Neural progenitor cell (in vitro differentiated cells): ENCODE measurements around the gene CX3CL1. TPM values are rescaled to one million over a fixed set of nuclear protein-coding genes. Genes with fewer than 3 reads are reported as not detected.

Source experiments
- DNase-seq: peaks from one replicate; pipeline ENCODE4 v3.0.0-alpha.2; 2016; ENCODE audit warnings: low spot score
- H2AFZ ChIP-seq: fragments of 200-600 bp; sonication (generic); replicated peaks from 2 replicates; pipeline ENCODE4 v1.6.1; 2016; ENCODE audit warnings: antibody characterized with exemption
- H3F3A ChIP-seq: fragments of 200-600 bp; sonication (generic); 2 replicates; pipeline ENCODE4 v1.6.1; 2016; ENCODE audit warnings: antibody characterized with exemption, low read depth
- H3K27ac ChIP-seq: fragments of 200-600 bp; sonication (generic); 2 replicates; pipeline ENCODE4 v1.5.1; 2016; ENCODE audit warnings: mild to moderate bottlenecking
- H3K27me3 ChIP-seq: fragments of 200-600 bp; sonication (generic); 2 replicates; pipeline ENCODE4 v1.6.1; 2016; ENCODE audit warnings: mild to moderate bottlenecking, moderate library complexity
- H3K36me3 ChIP-seq: fragments of 200-600 bp; sonication (generic); 2 replicates; pipeline ENCODE4 v1.5.1; 2016
- H3K4me1 ChIP-seq: fragments of 200-600 bp; sonication (generic); 2 replicates; pipeline ENCODE4 v1.6.1; 2016; ENCODE audit warnings: mixed run types
- H3K4me2 ChIP-seq: fragments of 200-600 bp; sonication (generic); 2 replicates; pipeline ENCODE4 v1.6.1; 2016
- H3K4me3 ChIP-seq: fragments of 200-600 bp; sonication (generic); 2 replicates; pipeline ENCODE4 v1.5.1; 2016
- H3K79me2 ChIP-seq: fragments of 200-600 bp; sonication (generic); 2 replicates; pipeline ENCODE4 v1.6.1; 2016; ENCODE audit warnings: low read depth
- H3K9ac ChIP-seq: fragments of 200-600 bp; sonication (generic); 2 replicates; pipeline ENCODE4 v1.6.1; 2016
- H3K9me3 ChIP-seq: fragments of 200-600 bp; sonication (generic); 2 replicates; pipeline ENCODE4 v1.5.1; 2016; ENCODE audit warnings: low read depth
- H4K20me1 ChIP-seq: fragments of 200-600 bp; sonication (generic); 2 replicates; pipeline ENCODE4 v1.6.1; 2016; ENCODE audit warnings: low read depth
- H3K27ac Mint-ChIP-seq: 3 replicates; pipeline ENCODE4 v1.8.0; 2021; ENCODE audit warnings: mixed read lengths
- H3K27me3 Mint-ChIP-seq: 2 replicates; pipeline ENCODE4 v1.8.0; 2022; ENCODE audit warnings: low read depth, mild to moderate bottlenecking, inconsistent platforms, moderate library complexity, mixed read lengths; ENCODE audit not compliant: insufficient read depth
- H3K36me3 Mint-ChIP-seq: 3 replicates; pipeline ENCODE4 v1.8.0; 2021; ENCODE audit warnings: mixed read lengths
- H3K4me1 Mint-ChIP-seq: 3 replicates; pipeline ENCODE4 v1.8.0; 2021; ENCODE audit warnings: mixed read lengths
- H3K4me3 Mint-ChIP-seq: 3 replicates; pipeline ENCODE4 v1.8.0; 2021; ENCODE audit warnings: mild to moderate bottlenecking, moderate library complexity, mixed read lengths
- H3K9me3 Mint-ChIP-seq: 3 replicates; pipeline ENCODE4 v1.8.0; 2020; ENCODE audit warnings: mixed read lengths
- CTCF ChIP-seq: fragments of 200-600 bp; sonication (generic); IDR thresholded peaks from 2 replicates; pipeline ENCODE4 v1.5.1; 2017; ENCODE audit warnings: antibody characterized with exemption, mild to moderate bottlenecking
- EZH2 ChIP-seq: fragments of 200-600 bp; sonication (generic); IDR thresholded peaks from 2 replicates; pipeline ENCODE4 v1.6.1; 2017; ENCODE audit warnings: antibody characterized with exemption, mild to moderate bottlenecking, moderate library complexity
- EZH2phosphoT487 ChIP-seq: fragments of 200-600 bp; sonication (generic); IDR thresholded peaks from 2 replicates; pipeline ENCODE4 v1.6.1; 2017; ENCODE audit warnings: antibody characterized with exemption
- total RNA-seq: library from RNA; depleted of rRNA; stranded (reverse); fragments of >200 nt; gene quantifications from 2 replicates; pipeline ENCODE4 v1.2.3, GENCODE V29; 2015; ENCODE audit warnings: low replicate concordance

Gene CX3CL1
- total RNA-seq, 1 donor from 2014 or later: 0.65 TPM

- H4K20me1 ChIP-seq: no peaks in the 10 kb centered on the region
- Mint-ChIP-seq H3K9me3 (no peaks in the 10 kb centered on the region), H3K36me3 (peaks cover 8% of the 10 kb centered on the region), H3K27me3 (peaks cover 7% of the 10 kb centered on the region), H3K4me1 (peaks cover 22% of the 10 kb centered on the region), H3K4me3 (no peak overlapping the region), H3K27ac (peak overlapping the region; percentile 57)
- no peak overlapping the region for H3K9ac ChIP-seq
- no peak overlapping the region for H3K4me3 ChIP-seq
- H3K27me3 ChIP-seq: no peaks in the 10 kb centered on the region
- H3K4me2 ChIP-seq: no peak overlapping the region
- no peaks in the 10 kb centered on the region for H3K36me3 ChIP-seq
- H3K79me2 ChIP-seq: no peaks in the 10 kb centered on the region
- H3K27ac ChIP-seq: no peak overlapping the region
- no peaks in the 10 kb centered on the region for H3K4me1 ChIP-seq
- no peaks in the 10 kb centered on the region for H3K9me3 ChIP-seq
- no peak for DNase-seq
- H2AFZ ChIP-seq: no peak overlapping the region
- TF ChIP-seq EZH2phosphoT487 (no peak), EZH2 (no peak), CTCF (no peak)
- no peaks in the 10 kb centered on the region for H3F3A ChIP-seq
Observed at GRCh38 chr16:57380671-57381462, 8.6 kb downstream of the CX3CL1 start.

GRCh38 chr16:57381791-57382534, 9.7 kb downstream of the CX3CL1 start:
- TF ChIP-seq EZH2: no peak
- no peak for TF ChIP-seq EZH2phosphoT487
- TF ChIP-seq CTCF: no peak
- Histone ChIP-seq H3K79me2 (no peaks in the 10 kb centered on the region), H3K4me1 (peaks cover 4% of the 10 kb centered on the region), H3K4me2 (no peak overlapping the region), H3K27me3 (no peaks in the 10 kb centered on the region), H3K9ac (no peak overlapping the region), H3K27ac (no peak overlapping the region), H3F3A (peaks cover 4% of the 10 kb centered on the region), H4K20me1 (no peaks in the 10 kb centered on the region), H2AFZ (no peak overlapping the region), H3K36me3 (no peaks in the 10 kb centered on the region), H3K9me3 (no peaks in the 10 kb centered on the region), H3K4me3 (no peak overlapping the region)
- Mint-ChIP-seq H3K27me3 (peaks cover 3% of the 10 kb centered on the region), H3K4me1 (peaks cover 24% of the 10 kb centered on the region), H3K9me3 (no peaks in the 10 kb centered on the region), H3K27ac (no peak overlapping the region), H3K4me3 (no peak overlapping the region), H3K36me3 (peaks cover 6% of the 10 kb centered on the region)
- no peak for DNase-seq

GRCh38 chr16:57382535-57383275, 10.4 kb downstream of the CX3CL1 start:
- no peak overlapping the region for H2AFZ ChIP-seq
- peaks cover 20% of the 10 kb centered on the region for H3K4me1 Mint-ChIP-seq
- H4K20me1 ChIP-seq: no peaks in the 10 kb centered on the region
- no peak for DNase-seq
- peaks cover 4% of the 10 kb centered on the region for H3K4me1 ChIP-seq
- peaks cover 6% of the 10 kb centered on the region for H3K36me3 Mint-ChIP-seq
- no peak overlapping the region for H3K9ac ChIP-seq
- H3K4me3 ChIP-seq: no peak overlapping the region
- no peaks in the 10 kb centered on the region for H3K36me3 ChIP-seq
- no peaks in the 10 kb centered on the region for H3K9me3 ChIP-seq
- H3K9me3 Mint-ChIP-seq: no peaks in the 10 kb centered on the region
- peaks cover 4% of the 10 kb centered on the region for H3F3A ChIP-seq
- no peak overlapping the region for H3K4me3 Mint-ChIP-seq
- no peak overlapping the region for H3K27ac ChIP-seq
- no peak overlapping the region for H3K4me2 ChIP-seq
- H3K79me2 ChIP-seq: no peaks in the 10 kb centered on the region
- H3K27me3 Mint-ChIP-seq: peaks cover under 1% of the 10 kb centered on the region
- TF ChIP-seq EZH2 (no peak), EZH2phosphoT487 (no peak), CTCF (no peak)
- peak overlapping the region; percentile 79 for H3K27ac Mint-ChIP-seq
- H3K27me3 ChIP-seq: no peaks in the 10 kb centered on the region
